Measurements from ENCODE around the gene CENPO.

CENPO gene, protein sequence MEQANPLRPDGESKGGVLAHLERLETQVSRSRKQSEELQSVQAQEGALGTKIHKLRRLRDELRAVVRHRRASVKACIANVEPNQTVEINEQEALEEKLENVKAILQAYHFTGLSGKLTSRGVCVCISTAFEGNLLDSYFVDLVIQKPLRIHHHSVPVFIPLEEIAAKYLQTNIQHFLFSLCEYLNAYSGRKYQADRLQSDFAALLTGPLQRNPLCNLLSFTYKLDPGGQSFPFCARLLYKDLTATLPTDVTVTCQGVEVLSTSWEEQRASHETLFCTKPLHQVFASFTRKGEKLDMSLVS

GRCh38 chr2:24792874-24793760, at the start of gene CENPO, which contains the start of gene PTRHD1:
Gene CENPO (plus strand): TSS chr2:24793425. CDS start chr2:24793920, 495 bp downstream.
Gene PTRHD1 (minus strand): TSS chr2:24793391. CDS start chr2:24793377, 14 bp downstream.
- peak; percentile 95 for DNase-seq

DNA sequence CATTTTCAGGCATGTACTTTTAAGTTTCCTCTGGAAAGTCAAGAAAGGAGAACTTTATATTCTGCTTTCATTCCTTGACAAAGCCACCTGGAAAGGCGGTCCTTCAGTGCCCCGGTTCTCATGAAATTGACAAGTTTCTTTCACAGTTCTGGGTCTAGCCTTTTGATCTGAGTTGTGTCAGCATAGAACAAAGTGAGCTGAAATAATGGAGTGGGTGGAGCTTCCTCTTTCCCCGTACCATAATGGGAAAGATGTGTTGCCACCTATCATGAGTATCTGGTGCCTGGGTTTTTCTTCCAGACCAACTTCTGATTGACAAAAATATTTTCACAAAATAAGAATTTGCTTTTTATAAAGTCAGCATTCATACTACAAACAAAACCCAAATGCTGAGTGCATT, 49.3 kb upstream of the CENPO start:
- DNase-seq, result peak; percentile 8

GRCh38 chr2:24744356-24744755, 48.9 kb upstream of the CENPO start:
- DNase-seq, result no peak

DNA sequence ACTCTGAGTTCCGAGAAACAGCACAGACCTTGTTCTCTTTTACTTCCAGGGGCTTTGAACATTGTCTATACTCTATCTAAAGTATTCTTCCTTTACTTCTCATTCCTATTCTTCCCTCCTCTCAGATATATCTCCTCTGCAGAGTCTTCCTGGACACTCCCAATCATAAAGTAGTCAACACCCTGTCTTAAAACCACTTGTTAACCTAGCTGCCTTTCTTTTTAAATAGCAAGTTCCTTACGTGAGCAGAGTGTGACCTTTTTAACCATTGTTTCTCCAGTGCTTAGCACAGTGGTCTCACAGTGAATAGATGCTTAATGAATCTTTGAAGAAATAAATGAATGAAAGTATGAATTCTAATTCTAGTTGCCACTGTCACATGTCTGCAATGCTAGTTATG, 47.4 kb upstream of the CENPO start:
- DNase-seq, result peak; percentile 6

GRCh38 chr2:24747299-24747698, 45.9 kb upstream of the CENPO start:
- no peak for DNase-seq

DNA sequence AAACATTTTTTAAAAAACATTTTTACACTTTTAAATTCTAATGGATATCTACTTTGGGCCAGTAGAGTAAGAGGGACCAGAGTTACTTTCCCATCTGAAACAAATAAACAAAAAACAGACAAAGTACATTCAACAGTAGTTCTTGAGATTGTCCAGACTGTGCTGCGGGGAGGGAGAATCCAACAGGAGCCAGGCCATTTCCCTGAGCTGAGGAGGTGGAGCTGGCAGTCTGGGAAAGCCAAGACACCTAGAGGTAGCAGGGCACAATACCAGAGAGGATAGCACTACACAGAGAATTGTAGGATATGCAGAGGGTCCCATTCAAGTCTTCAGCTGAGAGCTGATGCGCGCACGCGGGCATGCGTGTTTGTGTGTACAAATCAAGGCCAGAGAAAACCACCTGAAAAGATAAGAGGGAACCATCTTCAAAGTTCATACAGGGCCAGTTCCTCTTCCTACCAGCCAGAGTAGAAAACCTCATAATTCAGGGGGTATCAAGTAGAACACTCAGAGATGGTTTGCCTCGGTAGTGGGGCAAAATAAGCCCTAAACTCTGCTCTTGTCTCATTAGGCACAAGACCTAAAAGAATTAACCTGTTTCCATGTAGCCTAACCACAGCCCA, 44.0 kb upstream of the CENPO start:
- no peak for DNase-seq

- no peak for DNase-seq
Measured at GRCh38 chr2:24754985-24755705, 38.1 kb upstream of the CENPO start.

DNA sequence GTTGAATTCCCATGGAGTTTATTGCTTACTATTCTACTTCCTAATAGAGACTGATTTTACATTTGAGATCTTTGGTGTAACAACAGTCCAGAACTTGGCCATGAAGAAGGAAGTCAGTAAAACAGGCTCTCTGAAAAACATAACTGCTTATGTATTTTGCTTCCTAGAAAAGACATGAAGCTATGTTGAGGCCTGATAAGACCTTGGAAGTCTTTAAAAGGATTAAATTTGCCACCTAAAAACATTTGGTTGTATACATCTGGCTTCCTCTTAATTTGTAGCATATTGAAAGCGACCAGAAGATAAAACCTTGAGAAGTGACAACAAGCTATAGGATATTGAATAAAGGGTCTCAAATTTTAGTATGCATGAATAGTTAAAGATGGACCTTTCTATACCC, 36.4 kb upstream of the CENPO start:
- no peak for DNase-seq

GRCh38 chr2:24761866-24762265, 31.4 kb upstream of the CENPO start:
- no peak for DNase-seq

GRCh38 chr2:24762518-24762917, 30.7 kb upstream of the CENPO start:
- no peak for DNase-seq

- DNase-seq, result no peak
Measured at GRCh38 chr2:24763843-24764242, 29.4 kb upstream of the CENPO start.

DNA sequence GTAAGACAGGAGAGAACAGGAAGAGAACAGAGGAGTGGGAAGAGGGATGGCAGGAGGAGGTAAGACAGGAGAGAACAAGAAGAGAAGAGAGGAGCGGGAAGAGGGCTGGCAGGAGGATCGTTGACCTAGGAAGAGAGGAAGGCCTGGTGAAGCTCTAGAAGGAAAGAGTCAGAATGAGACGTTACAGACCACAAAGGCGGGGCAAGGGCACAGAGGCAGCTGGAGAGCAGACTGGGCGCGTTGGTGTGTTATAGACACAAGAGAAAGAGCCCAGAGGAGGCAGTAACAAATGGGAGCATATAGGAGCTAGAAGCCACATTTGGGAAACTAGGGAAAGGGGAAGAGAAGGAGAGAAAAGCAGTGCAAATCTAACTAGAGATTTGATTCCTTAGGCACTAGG, 26.6 kb upstream of the CENPO start:
- no peak for DNase-seq

DNA sequence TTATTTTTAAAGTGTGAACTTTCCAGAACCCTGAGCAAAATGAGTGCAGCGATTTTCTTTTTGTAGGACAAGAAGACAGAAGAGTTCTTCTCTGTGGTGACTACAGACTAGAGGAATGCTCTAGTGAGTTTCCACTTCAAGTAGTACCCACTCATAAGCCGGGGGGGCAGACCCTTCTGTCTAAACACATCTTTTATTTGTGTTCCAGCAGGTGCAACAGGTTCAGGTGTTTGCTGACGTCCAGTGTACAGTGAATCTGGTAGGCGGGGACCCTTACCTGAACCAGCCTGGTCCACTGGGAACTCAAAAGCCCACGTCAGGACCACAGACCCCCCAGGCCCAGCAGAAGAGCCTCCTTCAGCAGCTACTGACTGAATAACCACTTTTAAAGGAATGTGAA, 25.2 kb upstream of the CENPO start:
- DNase-seq, result no peak

DNA sequence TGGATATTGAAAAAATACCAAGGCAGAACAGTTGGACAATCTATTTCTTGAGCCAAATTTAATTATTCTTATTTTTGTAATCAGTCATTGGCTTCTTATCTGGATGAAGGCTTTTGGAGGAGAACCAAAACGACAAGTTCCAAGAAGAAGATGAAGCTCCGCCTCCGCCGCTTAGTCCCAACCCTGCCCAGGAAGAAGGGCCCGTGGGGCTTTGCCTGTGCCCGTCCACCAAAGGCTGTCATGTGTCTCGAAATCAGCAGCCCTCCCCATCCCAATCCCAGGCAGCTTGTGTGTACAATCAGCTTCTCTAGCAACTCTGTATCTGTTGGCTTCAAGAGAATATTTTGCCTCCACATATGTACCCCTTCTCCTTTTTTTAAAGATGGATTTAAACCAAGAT, 24.6 kb upstream of the CENPO start:
- no peak for DNase-seq

DNA sequence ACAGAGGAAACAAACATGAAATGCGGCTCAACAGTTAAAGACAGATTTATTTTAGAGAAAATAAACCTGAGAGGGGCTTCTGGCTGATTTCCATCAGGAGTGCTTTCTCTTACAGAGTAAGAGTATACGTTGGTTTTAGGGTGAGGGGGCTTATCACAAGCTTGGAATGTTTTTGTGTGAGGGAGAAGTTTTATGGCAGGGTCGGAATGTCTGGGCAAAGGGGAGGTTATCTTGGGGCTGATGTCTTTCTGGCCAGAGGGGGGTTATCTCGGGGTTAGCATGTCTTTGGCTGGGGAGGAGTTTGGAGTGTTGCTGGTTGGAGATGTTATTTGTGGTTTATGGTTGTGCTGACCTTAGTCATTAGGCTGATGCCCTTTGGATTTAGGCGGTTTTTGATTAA, 22.2 kb upstream of the CENPO start:
- DNase-seq, result no peak

GRCh38 chr2:24771764-24772586, 21.2 kb upstream of the CENPO start:
- no peak for DNase-seq

DNA sequence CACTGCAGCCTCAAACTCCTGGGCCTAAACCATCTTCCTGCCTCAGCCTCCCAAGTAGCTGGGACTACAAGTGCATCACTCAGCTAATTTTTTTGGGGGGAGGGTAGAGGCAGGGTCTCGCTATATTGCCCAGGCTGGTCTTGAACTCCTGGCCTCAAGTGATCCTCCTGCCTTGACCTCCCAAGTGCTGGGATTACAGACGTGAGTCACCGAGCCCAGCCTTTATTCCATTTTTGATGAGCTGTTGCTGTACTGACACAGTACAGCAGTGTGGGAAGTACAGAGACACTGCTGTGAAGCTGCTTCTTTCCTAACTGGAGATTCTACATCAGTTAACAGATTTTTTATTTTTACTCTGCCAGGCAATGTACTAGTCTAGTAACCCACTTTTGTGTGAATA, 18.9 kb upstream of the CENPO start:
- DNase-seq, result no peak

DNA sequence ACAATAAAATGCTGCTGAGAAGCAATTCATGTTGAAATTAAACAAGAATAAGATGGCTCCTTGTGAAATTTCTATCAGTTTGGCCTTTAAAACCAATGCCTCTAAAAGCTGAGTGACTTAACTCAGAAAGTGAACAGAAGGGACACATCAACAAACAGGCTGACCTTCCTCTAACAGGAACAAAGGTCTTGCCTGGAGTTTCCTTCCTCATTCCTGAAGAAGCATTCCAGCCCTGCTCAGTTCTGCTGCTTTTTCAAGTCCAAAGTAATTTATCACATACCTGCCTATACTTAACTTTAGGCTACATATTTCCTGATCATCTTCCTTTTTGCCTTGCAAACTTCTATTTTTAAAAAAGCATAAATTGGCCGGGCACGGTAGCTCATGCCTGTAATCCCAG, 14.1 kb upstream of the CENPO start:
- no peak for DNase-seq

GRCh38 chr2:24783641-24784040, 9.6 kb upstream of the CENPO start:
- no peak for DNase-seq

DNA sequence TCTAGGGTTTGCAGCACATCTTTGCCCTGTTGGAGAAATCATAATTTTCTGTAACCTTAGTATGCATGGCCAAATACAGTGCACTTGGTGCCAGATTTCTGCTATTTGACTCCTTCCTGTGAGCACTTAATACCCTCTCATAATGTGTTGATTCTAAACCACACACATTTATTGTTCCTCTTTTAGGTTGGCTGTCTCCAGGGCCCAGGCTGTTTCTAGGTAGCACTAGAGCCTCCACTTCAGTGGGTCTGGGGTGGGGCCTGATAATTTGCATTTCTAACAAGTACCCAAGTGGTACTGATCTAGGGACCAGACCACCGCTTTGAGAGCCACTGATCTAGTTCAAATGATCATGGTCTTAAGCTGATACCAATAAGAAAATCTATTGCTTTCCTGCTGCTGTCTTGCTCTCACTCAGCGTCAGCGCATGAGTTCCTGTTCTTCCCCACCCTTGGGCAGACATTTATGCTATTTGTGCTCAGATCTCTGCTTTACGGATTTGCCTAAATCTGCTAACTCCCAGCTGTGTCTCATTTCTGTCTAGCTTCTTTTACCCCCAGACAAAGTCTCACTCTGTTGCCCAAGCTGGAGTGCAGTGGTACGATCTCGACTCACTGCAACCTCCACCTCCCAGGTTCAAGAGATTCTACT, 7.4 kb upstream of the CENPO start:
- no peak for DNase-seq

- DNase-seq, result no peak
Measured at GRCh38 chr2:24787532-24787931, 5.7 kb upstream of the CENPO start.

- DNase-seq, result no peak
Measured at GRCh38 chr2:24788816-24789215, 4.4 kb upstream of the CENPO start.
